IMR-90 (cell line): ENCODE measurements around the gene TPMT. TPM values are rescaled to one million over a fixed set of nuclear protein-coding genes. Genes with fewer than 3 reads are reported as not detected.
A peak's percentile ranks its signal among the peaks of the same experiment; 100 is the strongest.

Experiments used
- ATAC-seq: fragments of 200-7000 bp; cut with Tn5 transposase; 2 replicates; pipeline ENCODE4 v1.9.1; 2020; ENCODE audit warnings: low read depth, mild to moderate bottlenecking, moderate library complexity
- BruUV-seq: library from RNA; stranded (reverse); fragments of 400-500 nt; replicated peaks from 2 replicates; lab custom pipeline; 2021; lab: Mats Ljungman, UMichigan
- CTCF ChIA-PET: fragments of 300-600 bp; formaldehyde crosslinking; extraction: SDS; loops from one replicate; lab custom pipeline; 2021; ENCODE audit warnings: antibody characterized with exemption; lab: Yijun Ruan, JAX
- POLR2A ChIA-PET: fragments of 300-600 bp; sonication (Branson Sonifier 250); formaldehyde crosslinking; loops from one replicate; lab custom pipeline; 2022; ENCODE audit warnings: antibody characterized with exemption; ENCODE audit not compliant: unreplicated experiment; lab: Charles Lee
- DNase-seq: peaks from one replicate; pipeline ENCODE4 v3.0.0; 2013
- H2AFZ ChIP-seq: replicated peaks from 2 replicates; pipeline ENCODE3; 2013; ENCODE audit warnings: low read length, mild to moderate bottlenecking; ENCODE audit not compliant: poor library complexity
- H2AK5ac ChIP-seq: 2 replicates; pipeline ENCODE4 v1.6.1; 2013; ENCODE audit warnings: low read depth, low read length, inconsistent platforms
- H2AK9ac ChIP-seq: replicated peaks from 2 replicates; pipeline ENCODE3; 2013; ENCODE audit warnings: mild to moderate bottlenecking, low read depth, low read length, moderate library complexity; ENCODE audit not compliant: poor library complexity
- H2BK120ac ChIP-seq: 2 replicates; pipeline ENCODE4 v1.6.1; 2013; ENCODE audit warnings: low read depth, low read length, inconsistent platforms
- H2BK15ac ChIP-seq: 3 replicates; pipeline ENCODE4 v1.6.1; 2013; ENCODE audit warnings: low read depth, low read length, inconsistent platforms
- H2BK20ac ChIP-seq: 2 replicates; pipeline ENCODE4 v1.6.1; 2013; ENCODE audit warnings: low read depth, mild to moderate bottlenecking, inconsistent platforms, low read length, moderate library complexity
- H2BK5ac ChIP-seq: 2 replicates; pipeline ENCODE4 v1.6.1; 2013; ENCODE audit warnings: mild to moderate bottlenecking, low read depth, low read length, inconsistent platforms; ENCODE audit not compliant: poor library complexity, severe bottlenecking
- H3K14ac ChIP-seq: replicated peaks from 2 replicates; pipeline ENCODE4 v1.6.1; 2013; ENCODE audit warnings: low read depth, low read length, inconsistent platforms
- H3K18ac ChIP-seq: 2 replicates; pipeline ENCODE4 v1.6.1; 2013; ENCODE audit warnings: low read depth, low read length, control low read depth
- H3K23ac ChIP-seq: 2 replicates; pipeline ENCODE4 v1.6.1; 2013; ENCODE audit warnings: low read depth, low read length, inconsistent platforms
- H3K27ac ChIP-seq: 2 replicates; pipeline ENCODE4 v1.5.1; 2013; ENCODE audit warnings: mild to moderate bottlenecking, control low read depth, low read length; ENCODE audit not compliant: insufficient read depth
- H3K27me3 ChIP-seq: 2 replicates; pipeline ENCODE4 v1.6.1; 2013; ENCODE audit warnings: low read length; ENCODE audit not compliant: control insufficient read depth, insufficient read depth
- H3K36me3 ChIP-seq: 2 replicates; pipeline ENCODE4 v1.6.1; 2013; ENCODE audit warnings: low read length, mixed read lengths; ENCODE audit not compliant: control insufficient read depth, insufficient read depth
- H3K4ac ChIP-seq: 2 replicates; pipeline ENCODE4 v1.6.1; 2013; ENCODE audit warnings: low read depth, low read length, inconsistent platforms
- H3K4me1 ChIP-seq: 2 replicates; pipeline ENCODE4 v1.6.1; 2013; ENCODE audit warnings: low read length, mixed read lengths; ENCODE audit not compliant: control insufficient read depth, insufficient read depth
- H3K4me2 ChIP-seq: 2 replicates; pipeline ENCODE4 v1.6.1; 2013; ENCODE audit warnings: low read depth, mild to moderate bottlenecking, control low read depth, low read length, moderate library complexity
- H3K4me3 ChIP-seq: 2 replicates; pipeline ENCODE4 v1.5.1; 2013; ENCODE audit warnings: low read depth, mild to moderate bottlenecking, control low read depth, low read length, moderate library complexity; ENCODE audit not compliant: insufficient read depth
- H3K56ac ChIP-seq: 2 replicates; pipeline ENCODE4 v1.6.1; 2013; ENCODE audit warnings: low read length, inconsistent platforms; ENCODE audit not compliant: insufficient read depth; ENCODE audit errors: extremely low read depth
- H3K79me1 ChIP-seq, 2 experiments: 2 replicates each; pipeline ENCODE4 v1.6.1; 2013; ENCODE audit warnings: low read length in 2 of 2, inconsistent platforms in 1 of 2, low read depth in 1 of 2
- H3K9ac ChIP-seq: 2 replicates; pipeline ENCODE4 v1.6.1; 2013; ENCODE audit warnings: low read depth, low read length, control low read depth
- H3K9me1 ChIP-seq: 2 replicates; pipeline ENCODE4 v1.6.1; 2013; ENCODE audit warnings: low read length, inconsistent platforms; ENCODE audit not compliant: insufficient read depth
- H3K9me3 ChIP-seq: 2 replicates; pipeline ENCODE4 v1.6.1; 2013; ENCODE audit warnings: low read length; ENCODE audit not compliant: control insufficient read depth, insufficient read depth
- H4K20me1 ChIP-seq: 2 replicates; pipeline ENCODE4 v1.6.1; 2013; ENCODE audit warnings: low read length, inconsistent platforms; ENCODE audit not compliant: insufficient read depth
- H4K5ac ChIP-seq: 2 replicates; pipeline ENCODE4 v1.6.1; 2013; ENCODE audit warnings: mild to moderate bottlenecking, low read depth, low read length, control low read depth
- H4K8ac ChIP-seq, 2 experiments: 2 replicates each; pipeline ENCODE4 v1.6.1; 2013; ENCODE audit warnings: low read depth in 2 of 2, low read length in 2 of 2, control low read depth in 1 of 2, inconsistent platforms in 1 of 2
- H4K91ac ChIP-seq: 2 replicates; pipeline ENCODE4 v1.6.1; 2013; ENCODE audit warnings: low read depth, low read length, inconsistent platforms; ENCODE audit not compliant: insufficient read depth
- BHLHE40 ChIP-seq: fragments of 150-350 bp; IDR thresholded peaks from 2 replicates; pipeline ENCODE4 v1.6.1; 2016; ENCODE audit warnings: mild to moderate bottlenecking, low read depth, low read length
- CHD1 ChIP-seq: IDR thresholded peaks from 2 replicates; pipeline ENCODE4 v1.6.1; 2012; ENCODE audit warnings: low read depth, low read length, improper control_type of control experiment
- ELK1 ChIP-seq: fragments of 150-350 bp; IDR thresholded peaks from 2 replicates; pipeline ENCODE4 v1.6.1; 2016; ENCODE audit warnings: low read depth, mild to moderate bottlenecking, low read length, moderate library complexity, borderline replicate concordance
- MAFK ChIP-seq: IDR thresholded peaks from 2 replicates; pipeline ENCODE4 v1.6.1; 2012; ENCODE audit warnings: low read depth, low read length, improper control_type of control experiment
- MXI1 ChIP-seq: IDR thresholded peaks from 2 replicates; pipeline ENCODE4 v1.6.1; 2012; ENCODE audit warnings: low read depth, mild to moderate bottlenecking, low read length, moderate library complexity, borderline replicate concordance
- NFE2L2 ChIP-seq: fragments of 150-350 bp; IDR thresholded peaks from 2 replicates; pipeline ENCODE4 v1.6.1; 2016; ENCODE audit warnings: low read depth, mild to moderate bottlenecking, low read length
- POLR2A ChIP-seq: IDR thresholded peaks from 2 replicates; pipeline ENCODE4 v1.6.1; 2012; ENCODE audit warnings: mild to moderate bottlenecking, low read depth, low read length
- RAD21 ChIP-seq: IDR thresholded peaks from 2 replicates; pipeline ENCODE4 v1.6.1; 2012; ENCODE audit warnings: low read length, improper control_type of control experiment
- RCOR1 ChIP-seq: IDR thresholded peaks from 2 replicates; pipeline ENCODE4 v1.6.1; 2012; ENCODE audit warnings: mild to moderate bottlenecking, low read length, improper control_type of control experiment; ENCODE audit not compliant: insufficient replicate concordance
- WGBS, 2 experiments: methylation state at CpG; one replicate each; pipeline versions ENCODE4 v1.1.5 to v1.1.7; 2013; ENCODE audit warnings: missing lambda C conversion rate in 2 of 2; ENCODE audit not compliant: insufficient read length in 1 of 2; ENCODE audit errors: extremely low coverage in 2 of 2; 5-methylcytosine and 5-hydroxymethylcytosine counted together
- dilution Hi-C: fragments of 300-500 bp; cut with HindIII; formaldehyde crosslinking; loops from one replicate; pipeline ENCODE4 v1.14.3; 2018; ENCODE audit warnings: low sequenced_read_pairs; ENCODE audit not compliant: unreplicated experiment
- in situ Hi-C: fragments of 300-500 bp; cut with MboI; formaldehyde crosslinking; loops from 3 replicates; pipeline ENCODE4 v1.14.3; 2019; ENCODE audit warnings: low sequenced_read_pairs, inconsistent platforms, mixed read lengths
- intact Hi-C: fragments of 100-400 bp; cut with micrococcal nuclease; formaldehyde crosslinking; loops from 2 replicates; pipeline ENCODE4 v1.10.0; 2022
- polyA plus RNA-seq, 3 experiments: library from polyadenylated mRNA; depleted of rRNA; stranded (reverse); fragments of >200 nt; gene quantifications; 2 replicates each; pipeline ENCODE4 v1.2.3, GENCODE V29; 2012; ENCODE audit warnings: low replicate concordance in 1 of 3
- total RNA-seq: library from RNA; depleted of rRNA; stranded (reverse); fragments of >200 nt; gene quantifications from 2 replicates; pipeline ENCODE4 v1.2.3, GENCODE V29; 2012

TPMT gene
- total and polyA plus RNA-seq, 2 of the 4 experiments (the other 2 are of a cell fraction) = 10.8 to 14.1 TPM

GRCh38 chr6:18186540-18187250 lies 31.8 kb upstream of the TPMT start:
- no peak overlapping the region for H3K4ac ChIP-seq
- H3K79me1 ChIP-seq = no peaks in the 10 kb centered on the region
- no peaks in the 10 kb centered on the region; the same call in 1 of the 2 replicates for H3K9me1 ChIP-seq
- H3K18ac ChIP-seq = no peak overlapping the region
- H3K14ac ChIP-seq = no peak overlapping the region
- no peak for ATAC-seq
- H3K56ac ChIP-seq = no peak overlapping the region
- in situ Hi-C loops (no loop called here), intact Hi-C loops (no loop called here), dilution Hi-C loops (no loop called here)
- no TSS peak for BruUV-seq
- CTCF ChIA-PET = no interaction called here
- H2BK5ac ChIP-seq = no peak overlapping the region
- H3K27me3 ChIP-seq = no peaks in the 10 kb centered on the region
- H3K4me2 ChIP-seq = no peak overlapping the region
- no peak overlapping the region for H3K27ac ChIP-seq
- no peaks in the 10 kb centered on the region for H4K20me1 ChIP-seq
- H3K23ac ChIP-seq = no peak overlapping the region
- H3K9me3 ChIP-seq = no peaks in the 10 kb centered on the region
- peaks cover 6% of the 10 kb centered on the region; the same call in 1 of the 2 replicates for H3K36me3 ChIP-seq
- H3K4me1 ChIP-seq = no peaks in the 10 kb centered on the region
- H2AFZ ChIP-seq = no peak overlapping the region
- no peak overlapping the region for H2BK120ac ChIP-seq
- H2AK9ac ChIP-seq = no peak overlapping the region
- no peak for TF ChIP-seq MAFK
- no peak for TF ChIP-seq RAD21
- TF ChIP-seq POLR2A = no peak
- no peak for TF ChIP-seq NFE2L2
- TF ChIP-seq ELK1 = no peak
- no peak for TF ChIP-seq MXI1
- no peak for TF ChIP-seq CHD1
- TF ChIP-seq RCOR1 = no peak
- TF ChIP-seq BHLHE40 = no peak
- no peak overlapping the region for H2BK20ac ChIP-seq
- no peak overlapping the region for H2AK5ac ChIP-seq
- no peak overlapping the region for H3K4me3 ChIP-seq
- POLR2A ChIA-PET = no interaction called here
- no peak overlapping the region for H3K9ac ChIP-seq
- H4K91ac ChIP-seq = no peak overlapping the region
- DNase-seq = peak; percentile 15
- no peak overlapping the region for H2BK15ac ChIP-seq
- WGBS, 2 experiments = no CpG with 5 or more reads among the region's 4 CpGs
- no peak overlapping the region for H4K5ac ChIP-seq
- no peak overlapping the region for H4K8ac ChIP-seq
